Measurements from ENCODE around the gene PRM3.
"Not testable (repeated sequence)": the region's sequence is repeated elsewhere in the genome, so short reads cannot be mapped to it uniquely, and the experiment has no call there.

The PRM3 gene

GRCh38 chr16:11303405-11304138 is 30.1 kb upstream of the PRM3 start:
- DNase-seq = no peak

GRCh38 chr16:11302977-11303376 is 29.5 kb upstream of the PRM3 start:
- no peak for DNase-seq

- DNase-seq = no peak
Observed at GRCh38 chr16:11301645-11302501, 28.4 kb upstream of the PRM3 start.

- DNase-seq = no peak
Observed at GRCh38 chr16:11300560-11300892, 27.1 kb upstream of the PRM3 start.

- DNase-seq = no peak
Observed at GRCh38 chr16:11299865-11300559, 26.6 kb upstream of the PRM3 start.

GRCh38 chr16:11298950-11299547 is 25.6 kb upstream of the PRM3 start:
- not testable (repeated sequence) for DNase-seq

- no peak for DNase-seq
Observed at GRCh38 chr16:11298143-11298900, 24.9 kb upstream of the PRM3 start.

- no peak for DNase-seq
Observed at GRCh38 chr16:11297492-11298142, 24.2 kb upstream of the PRM3 start.

- DNase-seq = no peak
Observed at GRCh38 chr16:11296706-11297491, 23.5 kb upstream of the PRM3 start.

- no peak for DNase-seq
Observed at GRCh38 chr16:11296351-11296705, 22.9 kb upstream of the PRM3 start.

- no peak for DNase-seq
Observed at GRCh38 chr16:11295672-11296071, 22.2 kb upstream of the PRM3 start.

- DNase-seq = no peak
Observed at GRCh38 chr16:11292076-11292748, 18.8 kb upstream of the PRM3 start.

GRCh38 chr16:11291091-11291703 is 17.8 kb upstream of the PRM3 start:
- no peak for DNase-seq

GRCh38 chr16:11290102-11290893 is 16.9 kb upstream of the PRM3 start:
- no peak for DNase-seq

GRCh38 chr16:11289696-11290095 is 16.3 kb upstream of the PRM3 start:
- DNase-seq = not testable (repeated sequence)

GRCh38 chr16:11289202-11289601 is 15.8 kb upstream of the PRM3 start:
- DNase-seq = no peak

- no peak for DNase-seq
Observed at GRCh38 chr16:11285842-11286241, 12.4 kb upstream of the PRM3 start.

- DNase-seq = no peak
Observed at GRCh38 chr16:11283820-11284248, 10.4 kb upstream of the PRM3 start.

Measured in SW 1271 (cell line).